Testis (tissue), 2 donors: ENCODE measurements around the gene SF3B1.

Experiments used
- POLR2A ChIP-seq: fragments of 450-650 bp; IDR thresholded peaks from one replicate; pipeline ENCODE4 v1.6.1; 2017; ENCODE audit warnings: antibody characterized with exemption, mild to moderate bottlenecking, moderate library complexity
- TF ChIP-seq, protein P1 (sequence below), 3 experiments: fragments of 450-650 bp in 2 of 3; fragments of 200-600 bp in 1 of 3; sonication (generic) in 1 of 3; IDR thresholded peaks; one replicate each; pipeline ENCODE4 v1.5.1; 2016 to 2019; ENCODE audit warnings: antibody characterized with exemption in 3 of 3, mild to moderate bottlenecking in 2 of 3, moderate library complexity in 1 of 3

DNA sequence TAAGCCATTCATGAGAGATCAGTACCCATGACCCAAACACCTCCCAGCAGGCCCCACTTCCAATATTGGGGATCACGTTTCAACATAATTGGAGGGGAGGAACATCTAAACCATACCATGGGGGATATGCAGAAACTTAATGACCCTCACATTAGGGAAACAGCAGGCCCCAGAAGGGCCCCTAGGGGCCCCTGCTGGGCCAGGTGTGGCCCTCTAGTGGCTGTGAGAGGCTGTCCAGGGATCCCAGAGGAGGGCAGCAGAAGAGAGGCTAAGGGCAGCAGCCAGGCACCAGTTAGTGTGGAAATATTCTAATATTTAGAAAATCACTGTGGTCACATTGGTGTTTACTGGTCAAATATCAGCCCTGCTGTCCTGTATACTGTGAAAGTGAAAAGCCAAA, 75.0 kb downstream of the SF3B1 start:
- TF ChIP-seq, protein P1, sequence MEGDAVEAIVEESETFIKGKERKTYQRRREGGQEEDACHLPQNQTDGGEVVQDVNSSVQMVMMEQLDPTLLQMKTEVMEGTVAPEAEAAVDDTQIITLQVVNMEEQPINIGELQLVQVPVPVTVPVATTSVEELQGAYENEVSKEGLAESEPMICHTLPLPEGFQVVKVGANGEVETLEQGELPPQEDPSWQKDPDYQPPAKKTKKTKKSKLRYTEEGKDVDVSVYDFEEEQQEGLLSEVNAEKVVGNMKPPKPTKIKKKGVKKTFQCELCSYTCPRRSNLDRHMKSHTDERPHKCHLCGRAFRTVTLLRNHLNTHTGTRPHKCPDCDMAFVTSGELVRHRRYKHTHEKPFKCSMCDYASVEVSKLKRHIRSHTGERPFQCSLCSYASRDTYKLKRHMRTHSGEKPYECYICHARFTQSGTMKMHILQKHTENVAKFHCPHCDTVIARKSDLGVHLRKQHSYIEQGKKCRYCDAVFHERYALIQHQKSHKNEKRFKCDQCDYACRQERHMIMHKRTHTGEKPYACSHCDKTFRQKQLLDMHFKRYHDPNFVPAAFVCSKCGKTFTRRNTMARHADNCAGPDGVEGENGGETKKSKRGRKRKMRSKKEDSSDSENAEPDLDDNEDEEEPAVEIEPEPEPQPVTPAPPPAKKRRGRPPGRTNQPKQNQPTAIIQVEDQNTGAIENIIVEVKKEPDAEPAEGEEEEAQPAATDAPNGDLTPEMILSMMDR (IDR thresholded peaks at IDR 0.05), result no peak
- no peak for TF ChIP-seq POLR2A
